Ectodermal cell (in vitro differentiated cells): ENCODE results near the gene ORAI3.

Source experiments
- H3K27ac ChIP-seq: 2 replicates; pipeline ENCODE4 v1.7.0; 2013; ENCODE audit warnings: mild to moderate bottlenecking, low read depth, low read length; ENCODE audit not compliant: insufficient read depth, poor library complexity, severe bottlenecking
- H3K27me3 ChIP-seq: 2 replicates; pipeline ENCODE4 v1.7.0; 2013; ENCODE audit warnings: mild to moderate bottlenecking, low read length; ENCODE audit not compliant: insufficient read depth, control insufficient read depth, poor library complexity, severe bottlenecking
- H3K36me3 ChIP-seq: one replicate; pipeline ENCODE4 v1.7.0; 2013; ENCODE audit warnings: low read length; ENCODE audit not compliant: control insufficient read depth, insufficient read depth
- H3K4me1 ChIP-seq: one replicate; pipeline ENCODE4 v1.7.0; 2013; ENCODE audit warnings: low read length; ENCODE audit not compliant: control insufficient read depth, insufficient read depth
- H3K4me3 ChIP-seq: 2 replicates; pipeline ENCODE4 v1.7.0; 2013; ENCODE audit warnings: low read depth, low read length, control low read depth; ENCODE audit not compliant: insufficient read depth
- H3K9me3 ChIP-seq: 2 replicates; pipeline ENCODE4 v1.7.0; 2013; ENCODE audit warnings: mild to moderate bottlenecking, low read length, moderate library complexity; ENCODE audit not compliant: control insufficient read depth
- WGBS, 2 experiments: methylation state at CpG; one replicate each; pipeline ENCODE4 v1.1.7; 2013; ENCODE audit warnings: missing lambda C conversion rate in 2 of 2; 5-methylcytosine and 5-hydroxymethylcytosine counted together

The ORAI3 gene

DNA sequence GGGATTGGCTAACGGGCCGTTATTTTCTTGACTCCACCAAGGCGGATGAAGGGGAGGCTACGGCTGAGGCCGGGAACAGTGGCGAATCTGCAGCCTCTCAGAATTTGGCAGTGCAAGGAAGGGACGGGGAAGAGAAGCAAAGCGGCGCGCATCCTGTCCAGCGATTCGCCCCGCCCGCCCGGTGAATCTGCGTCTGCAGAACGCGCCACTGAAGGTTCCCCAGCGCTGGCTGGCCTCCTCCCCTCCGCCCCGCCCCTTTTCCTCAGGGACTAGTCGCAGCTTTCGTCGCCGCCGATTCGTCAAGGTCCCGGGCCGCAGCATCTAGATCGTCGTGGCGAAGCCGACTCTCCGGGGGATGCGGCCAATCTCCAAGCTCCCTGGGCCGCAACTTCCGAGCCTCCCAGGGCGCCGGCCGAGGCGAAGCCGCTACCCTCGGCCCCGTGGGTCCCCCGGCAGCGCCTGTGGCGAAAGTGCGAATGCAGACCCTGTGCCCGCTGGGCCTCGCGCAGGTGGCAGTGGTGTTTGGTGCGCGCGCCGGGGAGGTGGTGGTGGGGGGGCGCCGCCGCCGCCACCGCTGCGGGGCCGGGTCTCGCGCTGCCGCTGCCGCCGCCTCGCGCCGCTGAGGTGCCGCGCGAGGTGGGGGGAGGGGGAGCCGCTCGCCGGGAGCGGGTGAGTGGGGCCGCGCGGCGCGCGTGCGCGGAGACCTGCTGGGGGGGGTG lies 8.7 kb downstream of the ORAI3 start, which contains the start of gene SETD1A:
Gene SETD1A, plus strand, starts transcription at position 299 of the 719 bp plus-strand sequence. CDS start 978 bp downstream, outside the sequence.
- peaks cover 27% of the 10 kb centered on the region for H3K36me3 ChIP-seq
- H3K4me3 ChIP-seq, result peak within 1 kb of the TSS; percentile 66
- peaks cover 13% of the 10 kb centered on the region for H3K4me1 ChIP-seq
- no peaks in the 10 kb centered on the region for H3K27me3 ChIP-seq
- 1% methylated on average over 85 of the region's 85 CpGs for WGBS, 2 experiments
- H3K9me3 ChIP-seq, result no peaks in the 10 kb centered on the region
- H3K27ac ChIP-seq, result peak within 1 kb of the TSS; percentile 91

DNA sequence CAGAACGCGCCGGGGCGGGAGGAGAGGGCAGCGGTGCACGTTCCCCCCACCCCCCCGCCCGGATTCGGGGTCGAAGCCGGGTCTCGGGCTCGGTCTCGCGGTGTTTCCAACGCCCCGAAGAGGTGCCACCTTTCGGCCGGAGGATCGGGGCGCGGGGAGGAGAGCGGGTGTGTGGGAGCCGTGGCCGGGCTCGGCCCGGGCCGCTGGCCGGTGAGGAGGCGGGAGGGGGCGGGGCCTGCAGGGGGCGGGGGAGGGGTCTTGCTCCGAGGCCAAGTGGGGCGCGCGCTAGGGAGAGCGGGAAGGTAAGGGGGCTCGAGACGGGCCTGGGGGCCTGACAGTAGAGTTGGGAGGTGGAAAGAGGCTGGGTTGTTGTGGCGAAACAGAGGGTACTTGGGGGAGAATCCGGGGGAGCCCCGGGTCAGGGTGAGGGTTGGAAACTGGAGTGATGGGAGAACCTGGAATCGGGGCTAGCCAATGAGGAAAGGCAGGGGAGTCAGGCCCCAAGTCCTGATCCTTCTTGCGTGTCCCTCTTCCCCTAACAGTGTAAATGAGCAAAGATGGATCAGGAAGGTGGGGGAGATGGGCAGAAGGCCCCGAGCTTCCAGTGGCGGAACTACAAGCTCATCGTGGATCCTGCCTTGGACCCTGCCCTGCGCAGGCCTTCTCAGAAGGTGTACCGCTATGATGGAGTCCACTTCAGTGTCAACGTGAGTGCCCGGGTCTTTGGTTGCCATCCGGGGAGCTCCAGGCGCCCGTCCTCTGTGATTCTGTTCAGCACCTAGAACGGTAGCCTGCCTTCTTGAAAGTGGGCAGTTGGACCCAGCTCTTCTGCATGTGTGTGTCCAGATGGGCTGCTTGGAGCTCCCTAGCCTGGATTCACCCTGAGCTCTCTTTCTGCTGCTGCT lies 9.6 kb downstream of the ORAI3 start:
- WGBS, 2 experiments, result 18 to 21% methylated on average over 47 to 55 of the region's 55 CpGs
- H3K4me1 ChIP-seq, result peaks cover 13% of the 10 kb centered on the region
- H3K27ac ChIP-seq, result no peak overlapping the region
- no peaks in the 10 kb centered on the region for H3K27me3 ChIP-seq
- H3K4me3 ChIP-seq, result peak overlapping the region; percentile 66
- H3K36me3 ChIP-seq, result peaks cover 35% of the 10 kb centered on the region
- H3K9me3 ChIP-seq, result no peaks in the 10 kb centered on the region

DNA sequence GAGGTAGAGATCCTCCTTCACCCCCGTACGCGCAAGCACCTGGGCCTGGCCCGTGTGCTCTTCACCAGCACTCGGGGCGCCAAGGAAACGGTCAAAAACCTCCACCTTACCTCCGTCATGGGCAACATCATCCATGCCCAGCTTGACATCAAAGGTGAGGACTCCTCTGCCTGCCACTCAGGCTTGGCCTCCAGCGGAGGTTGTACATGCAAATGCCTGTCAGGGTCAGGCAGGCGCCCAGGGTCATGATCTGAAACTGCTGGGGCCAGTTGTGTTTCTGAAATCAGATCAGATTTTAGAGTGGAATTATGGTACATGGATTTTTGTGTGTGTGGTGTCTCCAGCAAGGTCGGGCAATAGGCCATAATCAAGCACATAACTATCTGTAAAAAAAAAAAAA lies 12.5 kb downstream of the ORAI3 start:
- Histone ChIP-seq H3K36me3 (peaks cover 56% of the 10 kb centered on the region), H3K27me3 (no peaks in the 10 kb centered on the region), H3K27ac (no peak overlapping the region), H3K4me3 (no peak overlapping the region), H3K9me3 (no peaks in the 10 kb centered on the region), H3K4me1 (peaks cover 6% of the 10 kb centered on the region)
- WGBS, 2 experiments, result 95 to 97% methylated on average over 10 of the region's 11 CpGs

DNA sequence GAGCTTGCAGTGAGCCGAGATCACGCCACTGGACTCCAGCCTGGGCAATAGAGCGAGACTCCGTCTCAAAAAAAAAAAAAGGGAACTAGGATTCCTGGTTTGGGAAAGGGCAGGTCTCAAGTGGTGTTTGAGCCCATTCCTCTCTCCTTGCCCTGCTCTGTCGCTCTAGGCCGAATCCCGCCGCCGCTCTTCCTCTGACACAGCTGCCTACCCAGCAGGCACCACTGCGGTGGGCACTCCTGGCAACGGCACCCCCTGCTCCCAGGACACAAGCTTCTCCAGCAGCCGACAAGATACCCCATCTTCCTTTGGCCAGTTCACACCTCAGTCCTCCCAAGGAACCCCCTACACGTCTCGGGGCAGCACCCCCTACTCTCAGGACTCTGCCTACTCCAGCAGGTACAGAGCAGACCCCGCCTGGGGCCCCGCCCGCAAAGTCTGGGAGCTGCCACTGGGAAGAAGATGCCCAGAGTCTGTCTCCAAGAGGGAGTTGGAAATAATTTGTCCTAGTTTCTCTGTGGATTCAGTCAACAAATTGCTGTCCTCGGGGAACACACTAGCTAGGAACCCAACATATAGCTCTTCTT lies 15.2 kb downstream of the ORAI3 start:
- Histone ChIP-seq H3K4me1 (peaks cover under 1% of the 10 kb centered on the region), H3K4me3 (no peak overlapping the region), H3K36me3 (peaks cover 65% of the 10 kb centered on the region), H3K27ac (no peak overlapping the region), H3K9me3 (no peaks in the 10 kb centered on the region), H3K27me3 (no peaks in the 10 kb centered on the region)
- 94 to 95% methylated on average over 18 of the region's 18 CpGs for WGBS, 2 experiments

DNA sequence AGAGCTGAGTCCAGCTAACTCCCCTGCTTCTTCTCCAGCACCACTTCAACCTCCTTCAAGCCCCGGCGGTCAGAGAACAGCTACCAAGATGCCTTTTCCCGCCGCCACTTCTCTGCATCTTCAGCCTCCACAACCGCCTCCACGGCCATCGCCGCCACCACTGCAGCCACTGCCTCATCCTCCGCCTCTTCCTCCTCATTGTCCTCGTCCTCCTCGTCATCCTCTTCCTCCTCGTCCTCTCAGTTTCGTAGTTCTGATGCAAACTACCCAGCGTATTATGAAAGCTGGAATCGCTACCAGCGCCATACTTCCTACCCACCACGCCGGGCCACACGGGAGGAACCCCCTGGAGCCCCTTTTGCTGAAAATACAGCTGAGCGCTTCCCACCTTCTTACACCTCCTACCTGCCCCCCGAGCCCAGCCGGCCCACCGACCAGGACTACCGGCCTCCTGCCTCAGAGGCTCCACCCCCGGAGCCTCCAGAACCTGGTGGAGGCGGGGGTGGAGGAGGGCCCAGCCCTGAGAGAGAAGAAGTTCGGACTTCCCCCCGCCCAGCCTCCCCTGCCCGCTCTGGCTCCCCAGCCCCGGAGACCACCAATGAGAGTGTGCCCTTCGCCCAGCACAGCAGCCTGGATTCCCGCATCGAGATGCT lies 15.8 kb downstream of the ORAI3 start:
- Histone ChIP-seq H3K4me1 (no peaks in the 10 kb centered on the region), H3K36me3 (peaks cover 66% of the 10 kb centered on the region), H3K27ac (no peak overlapping the region), H3K9me3 (no peaks in the 10 kb centered on the region), H3K27me3 (no peaks in the 10 kb centered on the region), H3K4me3 (no peak overlapping the region)
- 96 to 97% methylated on average over 33 of the region's 33 CpGs for whole genome bisulfite sequencing, 2 experiments

DNA sequence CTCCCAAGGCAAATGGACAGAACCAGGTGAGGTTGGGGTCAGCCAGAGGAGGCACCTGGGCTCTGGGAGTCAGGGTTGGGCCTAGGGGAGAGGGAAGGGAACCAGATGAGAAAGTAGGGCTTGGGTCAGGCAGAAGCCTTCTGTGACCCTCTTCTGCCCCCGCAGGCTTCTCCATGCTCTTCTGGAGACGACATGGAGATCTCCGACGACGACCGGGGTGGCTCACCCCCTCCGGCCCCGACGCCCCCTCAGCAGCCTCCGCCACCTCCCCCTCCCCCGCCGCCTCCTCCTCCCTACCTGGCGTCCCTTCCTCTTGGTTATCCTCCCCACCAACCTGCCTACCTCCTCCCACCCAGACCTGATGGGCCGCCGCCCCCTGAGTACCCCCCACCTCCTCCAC lies 16.6 kb downstream of the ORAI3 start:
- Histone ChIP-seq H3K4me3 (no peak overlapping the region), H3K36me3 (peaks cover 69% of the 10 kb centered on the region)
- 92 to 94% methylated on average over 15 of the region's 15 CpGs for WGBS, 2 experiments

DNA sequence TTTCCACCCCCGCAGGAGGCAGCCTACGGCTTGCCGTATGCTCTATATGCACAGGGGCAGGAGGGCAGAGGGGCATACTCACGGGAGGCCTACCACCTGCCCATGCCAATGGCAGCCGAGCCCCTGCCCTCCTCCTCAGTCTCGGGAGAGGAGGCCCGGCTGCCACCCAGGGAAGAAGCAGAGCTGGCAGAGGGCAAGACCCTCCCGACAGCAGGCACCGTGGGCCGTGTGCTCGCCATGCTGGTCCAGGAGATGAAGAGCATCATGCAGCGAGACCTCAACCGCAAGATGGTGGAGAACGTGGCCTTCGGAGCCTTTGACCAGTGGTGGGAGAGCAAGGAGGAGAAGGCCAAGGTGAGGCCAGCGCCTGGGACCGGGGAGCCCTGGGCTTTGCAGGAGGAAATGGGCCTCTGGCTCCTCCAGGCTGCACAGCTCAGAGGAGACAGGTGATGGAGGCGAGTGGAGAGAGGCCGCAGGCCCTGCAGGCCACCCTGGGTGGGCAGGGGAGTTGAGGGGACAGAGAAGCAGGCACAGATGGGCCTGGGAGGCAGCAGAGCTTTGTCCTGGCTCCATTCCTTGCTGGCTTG lies 17.3 kb downstream of the ORAI3 start:
- no peaks in the 10 kb centered on the region for H3K4me1 ChIP-seq
- no peak overlapping the region for H3K4me3 ChIP-seq
- H3K36me3 ChIP-seq, result peaks cover 69% of the 10 kb centered on the region

More for the DNA sequence above, 16.6 kb downstream of the ORAI3 start:
- Histone ChIP-seq H3K9me3 (no peaks in the 10 kb centered on the region), H3K27ac (no peak overlapping the region), H3K4me1 (no peaks in the 10 kb centered on the region), H3K27me3 (no peaks in the 10 kb centered on the region)

DNA sequence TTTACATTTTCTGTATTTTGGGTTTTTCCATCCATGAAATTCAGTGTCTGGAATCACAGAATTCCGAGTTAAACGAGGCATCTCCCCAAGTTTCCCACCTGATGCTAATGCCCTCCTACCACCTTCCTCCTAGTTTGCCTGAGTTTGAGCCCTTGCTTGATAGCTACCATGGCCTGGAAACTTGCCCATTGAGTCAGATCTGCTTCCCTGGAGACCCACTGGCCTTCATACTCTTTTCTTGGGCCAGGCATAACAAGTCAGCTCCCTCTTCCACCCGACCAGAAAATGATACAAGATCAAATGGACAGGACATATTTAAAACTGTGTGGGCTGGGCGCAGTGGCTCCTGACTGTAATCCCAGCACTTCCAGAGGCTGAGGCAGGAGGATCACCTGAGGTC lies 18.9 kb downstream of the ORAI3 start:
- H3K27me3 ChIP-seq, result no peaks in the 10 kb centered on the region
- 91 to 94% methylated on average over 4 of the region's 4 CpGs for WGBS, 2 experiments
- H3K9me3 ChIP-seq, result no peaks in the 10 kb centered on the region
- no peaks in the 10 kb centered on the region for H3K4me1 ChIP-seq
- peaks cover 65% of the 10 kb centered on the region for H3K36me3 ChIP-seq
- no peak overlapping the region for H3K27ac ChIP-seq
- H3K4me3 ChIP-seq, result no peak overlapping the region

More for the DNA sequence above, 17.3 kb downstream of the ORAI3 start:
- 96% methylated on average over 19 of the region's 19 CpGs for WGBS, 2 experiments
- Histone ChIP-seq H3K9me3 (no peaks in the 10 kb centered on the region), H3K27me3 (no peaks in the 10 kb centered on the region), H3K27ac (no peak overlapping the region)

DNA sequence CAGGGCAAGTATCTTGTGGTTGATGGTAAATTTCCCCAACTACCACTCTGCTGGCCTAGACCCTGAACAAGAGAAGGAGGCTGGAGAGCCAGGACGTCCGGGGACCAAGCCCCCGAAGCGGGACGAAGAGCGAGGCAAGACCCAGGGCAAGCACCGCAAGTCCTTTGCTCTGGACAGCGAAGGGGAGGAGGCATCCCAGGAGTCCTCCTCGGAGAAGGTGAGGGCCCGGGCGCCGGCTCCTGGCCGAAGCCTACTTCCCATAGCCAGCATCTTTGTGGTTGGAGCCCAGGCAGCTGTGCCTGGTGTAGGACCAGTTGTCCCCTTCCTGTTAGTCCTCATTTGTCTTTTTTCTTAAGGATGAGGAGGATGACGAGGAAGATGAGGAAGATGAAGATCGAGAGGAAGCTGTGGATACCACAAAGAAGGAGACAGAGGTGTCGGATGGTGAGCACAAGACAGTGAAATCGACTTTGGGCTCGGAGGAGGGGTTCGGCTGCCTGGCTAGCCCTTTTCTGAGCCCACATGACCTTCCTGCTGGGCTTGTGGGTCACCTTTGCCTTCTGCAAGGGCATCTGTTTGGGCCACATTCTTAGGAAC lies 20.5 kb downstream of the ORAI3 start:
- Histone ChIP-seq H3K27ac (no peak overlapping the region), H3K27me3 (no peaks in the 10 kb centered on the region), H3K4me3 (no peak overlapping the region), H3K36me3 (peaks cover 65% of the 10 kb centered on the region), H3K9me3 (no peaks in the 10 kb centered on the region), H3K4me1 (no peaks in the 10 kb centered on the region)
- WGBS, 2 experiments, result 95 to 96% methylated on average over 19 of the region's 19 CpGs
